Colonic mucosa (tissue), 4 donors: ENCODE measurements around the gene COX11. TPM values are rescaled to one million over a fixed set of nuclear protein-coding genes. Genes with fewer than 3 reads are reported as not detected.

ENCODE experiments used
- DNase-seq: peaks from one replicate; pipeline ENCODE4 v3.0.0-alpha.2; 2020
- H3K27ac ChIP-seq: fragments of 200-600 bp; one replicate; pipeline ENCODE4 v1.8.0; 2021
- H3K27me3 ChIP-seq: fragments of 200-600 bp; one replicate; pipeline ENCODE4 v1.8.0; 2021
- H3K36me3 ChIP-seq: fragments of 200-600 bp; one replicate; pipeline ENCODE4 v1.8.0; 2021
- H3K4me1 ChIP-seq: fragments of 200-600 bp; one replicate; pipeline ENCODE4 v1.8.0; 2021; ENCODE audit warnings: mild to moderate bottlenecking
- H3K4me3 ChIP-seq: fragments of 200-600 bp; one replicate; pipeline ENCODE4 v1.8.0; 2021
- H3K9ac ChIP-seq, 2 donors: one replicate each; pipeline ENCODE4 v1.7.0; 2013; ENCODE audit warnings: control low read depth in 2 of 2, low read depth in 2 of 2, low read length in 2 of 2
- H3K9me3 ChIP-seq: fragments of 200-600 bp; one replicate; pipeline ENCODE4 v1.8.0; 2021
- CTCF ChIP-seq: fragments of 200-600 bp; IDR thresholded peaks from one replicate; pipeline ENCODE4 v1.8.0; 2022; ENCODE audit warnings: antibody characterized with exemption, mild to moderate bottlenecking
- intact Hi-C: fragments of 100-400 bp; cut with DNase I; formaldehyde crosslinking; loops from one replicate; pipeline ENCODE4 v1.14.1; 2022
- total RNA-seq, 2 donors: library from RNA; stranded (reverse); fragmentation: NEBNext Ultra II Directional in 1 of 2; extraction: Animal tissue kit (Norgen Biotek cat#: 25700) in 1 of 2; gene quantifications; one replicate each; pipeline ENCODE4 v1.2.1, GENCODE V29; 2021
- donor health status: healthy.
- donor health status: DM: no; HTN: no; CAD: no.
- donor health status: DM: no; HTN: no; CAD: no.

COX11 gene
- total RNA-seq, 2 donors from 2014 or later = 58.3 to 70.5 TPM

- H3K36me3 ChIP-seq = no peaks in the 10 kb centered on the region
- no peaks in the 10 kb centered on the region for H3K9me3 ChIP-seq
- no peaks in the 10 kb centered on the region for H3K4me1 ChIP-seq
- no peak overlapping the region for H3K4me3 ChIP-seq
- H3K9ac ChIP-seq = no peak overlapping the region
- no peak for TF ChIP-seq CTCF
- no peak overlapping the region for H3K27ac ChIP-seq
- no peak for DNase-seq
- H3K27me3 ChIP-seq = no peaks in the 10 kb centered on the region
- intact Hi-C loops = no loop called here
Measured at GRCh38 chr17:54982399-54982798, 13.9 kb upstream of the COX11 start.

- intact Hi-C loops = no loop called here
Measured at GRCh38 chr17:54980375-54980774, 11.9 kb upstream of the COX11 start.

GRCh38 chr17:54979657-54980056 lies 11.2 kb upstream of the COX11 start:
- H3K4me3 ChIP-seq = no peak overlapping the region
- no peak for TF ChIP-seq CTCF

More at GRCh38 chr17:54980375-54980774, 11.9 kb upstream of the COX11 start:
- H3K4me1 ChIP-seq = no peaks in the 10 kb centered on the region
- no peak overlapping the region for H3K4me3 ChIP-seq
- H3K9me3 ChIP-seq = no peaks in the 10 kb centered on the region
- DNase-seq = no peak
- no peak overlapping the region for H3K27ac ChIP-seq
- H3K36me3 ChIP-seq = no peaks in the 10 kb centered on the region
- no peak for TF ChIP-seq CTCF
- H3K27me3 ChIP-seq = no peaks in the 10 kb centered on the region
- H3K9ac ChIP-seq = no peak overlapping the region

GRCh38 chr17:54977744-54978143 lies 9.3 kb upstream of the COX11 start:
- H3K4me1 ChIP-seq = no peaks in the 10 kb centered on the region
- H3K36me3 ChIP-seq = no peaks in the 10 kb centered on the region
- no peak overlapping the region for H3K27ac ChIP-seq
- DNase-seq = no peak
- H3K27me3 ChIP-seq = no peaks in the 10 kb centered on the region
- no peak for TF ChIP-seq CTCF
- no peak overlapping the region for H3K9ac ChIP-seq
- intact Hi-C loops = no loop called here
- H3K4me3 ChIP-seq = no peak overlapping the region
- H3K9me3 ChIP-seq = no peaks in the 10 kb centered on the region

More at GRCh38 chr17:54979657-54980056, 11.2 kb upstream of the COX11 start:
- H3K9ac ChIP-seq = no peak overlapping the region
- no peak overlapping the region for H3K27ac ChIP-seq
- H3K4me1 ChIP-seq = no peaks in the 10 kb centered on the region
- no peaks in the 10 kb centered on the region for H3K27me3 ChIP-seq
- H3K9me3 ChIP-seq = no peaks in the 10 kb centered on the region
- DNase-seq = no peak
- intact Hi-C loops = no loop called here
- H3K36me3 ChIP-seq = no peaks in the 10 kb centered on the region

- no peak overlapping the region for H3K4me3 ChIP-seq
- H3K27ac ChIP-seq = no peak overlapping the region
- intact Hi-C loops = no loop called here
- no peaks in the 10 kb centered on the region for H3K36me3 ChIP-seq
- no peak for TF ChIP-seq CTCF
- no peaks in the 10 kb centered on the region for H3K27me3 ChIP-seq
- DNase-seq = no peak
- no peaks in the 10 kb centered on the region for H3K4me1 ChIP-seq
- H3K9ac ChIP-seq = no peak overlapping the region
- no peaks in the 10 kb centered on the region for H3K9me3 ChIP-seq
Measured at GRCh38 chr17:54976316-54976715, 7.9 kb upstream of the COX11 start.

GRCh38 chr17:54974759-54975158 lies 6.3 kb upstream of the COX11 start:
- no peaks in the 10 kb centered on the region for H3K27me3 ChIP-seq
- H3K9ac ChIP-seq = no peak overlapping the region
- no peaks in the 10 kb centered on the region for H3K4me1 ChIP-seq
- DNase-seq = no peak
- H3K27ac ChIP-seq = no peak overlapping the region
- no peaks in the 10 kb centered on the region for H3K36me3 ChIP-seq
- TF ChIP-seq CTCF = no peak
- intact Hi-C loops = no loop called here
- no peaks in the 10 kb centered on the region for H3K9me3 ChIP-seq
- no peak overlapping the region for H3K4me3 ChIP-seq
